HG03558 (cell line): ENCODE measurements around the gene USP48.
"Not testable (repeated sequence)": the region's sequence is repeated elsewhere in the genome, so short reads cannot be mapped to it uniquely, and the experiment has no call there.

Experiments used
- ATAC-seq: cut with Tn5 transposase; IDR thresholded peaks from one replicate; pipeline ENCODE4 v1.9.1; 2021; ENCODE audit warnings: moderate number of reproducible peaks; ENCODE audit not compliant: unreplicated experiment; ENCODE audit errors: extremely low read depth

The USP48 gene

DNA sequence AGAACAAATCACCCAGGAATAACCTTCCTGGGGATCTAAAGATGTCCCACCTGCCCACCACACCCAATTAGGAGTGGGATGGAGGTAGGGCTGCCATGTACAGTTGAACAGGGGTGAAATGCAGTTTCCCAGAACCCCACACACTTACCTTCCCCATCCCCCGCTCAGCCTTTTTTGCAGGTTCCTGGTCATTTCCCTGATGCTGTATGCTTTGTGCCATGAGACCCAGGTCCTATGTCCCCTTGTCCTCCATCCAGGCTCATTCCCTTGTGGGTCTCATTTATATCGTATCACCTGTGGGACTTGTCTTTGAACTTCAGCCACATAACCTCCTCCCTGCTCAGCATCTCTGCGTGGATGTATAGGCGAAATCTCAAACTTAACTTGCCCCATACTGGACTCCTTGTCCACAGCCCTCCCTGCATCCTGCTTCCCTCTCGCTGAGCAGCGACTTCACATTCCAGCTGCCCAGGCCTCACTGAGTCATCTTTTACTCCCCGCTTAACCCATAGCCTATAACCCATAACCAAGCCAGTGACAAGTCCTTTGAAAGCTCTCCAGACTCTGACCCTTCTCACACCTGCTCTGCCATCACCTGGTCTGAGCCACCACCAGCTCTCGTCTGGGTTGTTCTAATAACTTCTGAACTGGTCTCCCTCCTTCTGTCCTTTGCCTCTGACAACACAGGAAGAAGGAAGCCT is 33.8 kb upstream of the USP48 start:
- ATAC-seq: no peak

GRCh38 chr1:21815724-21816321 is 32.9 kb upstream of the USP48 start:
- no peak for ATAC-seq

- no peak for ATAC-seq
These were observed 32.1 kb upstream of the USP48 start for GRCh38 chr1:21814981-21815582.

DNA sequence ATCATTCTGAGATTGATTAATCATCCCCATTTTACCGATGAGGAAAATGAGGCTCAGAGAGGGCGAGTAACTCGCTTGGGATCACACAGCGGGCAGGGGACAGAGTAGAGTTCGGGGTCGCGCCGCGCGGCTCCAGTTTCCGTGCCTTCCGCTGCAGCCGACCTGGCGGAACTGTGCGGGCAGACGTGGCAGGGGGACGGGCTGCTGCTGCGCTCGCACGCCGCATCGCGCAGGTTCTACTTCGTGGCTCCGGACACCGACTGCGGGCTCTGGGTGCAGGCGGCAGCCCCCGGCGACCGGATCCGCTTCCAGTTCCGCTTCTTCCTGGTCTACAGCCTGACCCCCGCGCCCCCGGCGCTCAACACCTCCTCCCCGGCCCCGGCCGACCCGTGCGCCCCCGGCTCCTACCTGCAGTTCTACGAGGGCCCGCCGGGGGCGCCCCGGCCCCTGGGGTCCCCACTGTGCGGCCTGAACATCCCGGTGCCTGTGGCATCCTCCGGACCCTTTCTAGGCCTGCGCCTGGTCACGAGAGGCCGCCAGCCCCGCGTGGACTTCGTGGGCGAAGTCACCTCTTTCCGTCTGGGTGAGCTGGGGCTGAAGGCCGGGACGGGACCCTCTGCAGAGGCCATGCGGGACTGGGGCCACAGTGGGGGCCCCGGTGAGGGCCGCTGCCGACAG is 31.4 kb upstream of the USP48 start:
- no peak for ATAC-seq

GRCh38 chr1:21813542-21813941 is 30.6 kb upstream of the USP48 start:
- no peak for ATAC-seq

- no peak for ATAC-seq
These were observed 28.9 kb upstream of the USP48 start, which contains the start of gene LDLRAD2 for GRCh38 chr1:21811875-21812305. Gene LDLRAD2, plus strand, starts transcription at chr1:21812265. Its CDS starts 187 bp downstream, at chr1:21812452.

DNA sequence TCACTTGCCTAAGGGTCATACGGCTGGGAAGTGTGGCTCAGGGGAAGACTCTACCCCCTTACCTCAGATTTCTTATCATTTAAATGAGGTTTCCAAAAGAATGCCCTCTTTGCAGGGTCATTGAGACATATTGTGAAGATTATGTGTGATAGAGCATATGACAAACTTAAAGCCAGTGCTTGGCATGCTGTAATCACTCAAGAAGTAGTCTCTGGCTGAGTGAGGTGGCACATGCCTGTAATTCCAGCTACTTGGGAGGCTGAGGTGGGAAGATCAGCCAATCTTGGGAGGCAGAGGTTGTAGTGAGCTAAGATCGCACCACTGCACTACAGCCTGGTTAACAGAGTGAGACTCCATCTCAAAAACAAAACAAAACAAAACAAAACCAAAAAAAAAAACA is 21.6 kb upstream of the USP48 start:
- no peak for ATAC-seq

DNA sequence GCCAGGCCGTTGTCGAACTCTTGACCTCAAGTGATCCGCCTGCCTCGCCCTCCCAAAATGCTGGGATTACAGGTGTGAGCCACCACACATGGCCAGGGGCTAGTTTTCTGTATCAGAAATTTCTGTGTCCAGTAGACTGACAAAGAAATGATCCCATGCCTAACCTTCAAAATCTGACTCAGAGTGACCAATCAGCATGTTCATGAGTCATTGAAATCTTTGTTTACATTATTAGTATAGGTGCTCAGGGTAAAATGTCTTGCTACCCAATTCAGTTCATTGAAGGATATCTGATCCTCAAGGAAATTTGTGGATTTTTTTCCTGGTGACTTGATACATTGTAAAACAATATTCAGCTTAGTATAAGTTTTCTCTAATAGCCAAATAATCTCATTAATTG is 18.2 kb upstream of the USP48 start:
- ATAC-seq: no peak

DNA sequence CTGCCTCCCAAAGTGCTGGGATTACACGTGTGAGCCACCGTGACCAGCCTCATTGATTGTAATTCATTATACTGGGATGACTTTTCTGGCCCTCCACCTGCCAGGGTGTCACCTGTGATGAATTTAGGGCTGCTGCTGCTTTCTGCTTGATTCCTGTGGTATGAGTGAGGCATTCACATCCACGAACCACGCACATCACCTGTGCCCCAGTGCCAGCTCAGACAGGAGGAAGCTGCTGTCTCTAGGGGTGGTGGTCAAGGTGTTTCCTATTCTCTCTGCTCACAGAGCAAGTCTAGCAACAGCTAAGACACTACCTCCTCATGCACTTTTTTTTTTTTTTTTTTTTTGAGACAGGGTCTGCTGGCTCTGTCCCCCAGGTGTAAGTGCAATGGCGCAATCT is 16.8 kb upstream of the USP48 start:
- no peak for ATAC-seq

DNA sequence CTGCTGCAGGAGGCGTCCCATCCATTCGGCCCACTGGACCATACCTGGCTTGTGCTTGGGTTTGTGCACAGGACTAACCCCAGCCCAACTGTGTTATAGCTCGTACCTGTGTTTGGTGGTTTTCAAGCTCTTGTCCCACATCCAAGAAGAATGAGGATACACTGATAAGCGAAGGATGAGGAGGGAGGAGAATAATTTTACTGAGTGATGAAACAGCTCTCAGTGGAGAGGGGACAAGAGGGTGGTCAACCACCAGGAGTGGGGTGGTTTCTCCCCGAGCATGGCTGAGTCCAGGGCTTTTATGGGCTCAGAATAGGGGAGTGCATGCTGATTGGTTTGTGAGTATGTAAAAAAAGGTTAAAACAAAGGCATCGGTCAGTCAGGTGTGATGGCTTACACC is 12.1 kb upstream of the USP48 start:
- no peak for ATAC-seq

DNA sequence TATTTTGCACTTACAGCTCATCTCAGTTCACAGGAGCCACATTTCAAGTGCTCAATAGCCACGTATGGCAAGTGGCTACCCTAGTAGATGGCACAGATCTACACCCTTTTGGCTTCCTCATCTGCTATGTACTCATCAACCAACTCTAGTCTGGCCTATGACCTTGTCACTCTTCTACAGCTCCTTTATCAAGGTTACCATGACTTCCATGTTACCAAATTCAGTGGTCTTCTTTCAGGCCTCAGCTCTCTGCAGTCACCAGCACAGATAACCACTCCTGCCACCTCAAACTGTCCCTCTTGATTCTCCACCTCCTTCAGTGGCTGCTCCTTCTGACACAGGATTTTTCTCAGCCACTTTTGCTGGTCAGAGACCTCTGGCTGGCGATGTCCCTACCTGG is 11.7 kb upstream of the USP48 start:
- ATAC-seq: no peak

DNA sequence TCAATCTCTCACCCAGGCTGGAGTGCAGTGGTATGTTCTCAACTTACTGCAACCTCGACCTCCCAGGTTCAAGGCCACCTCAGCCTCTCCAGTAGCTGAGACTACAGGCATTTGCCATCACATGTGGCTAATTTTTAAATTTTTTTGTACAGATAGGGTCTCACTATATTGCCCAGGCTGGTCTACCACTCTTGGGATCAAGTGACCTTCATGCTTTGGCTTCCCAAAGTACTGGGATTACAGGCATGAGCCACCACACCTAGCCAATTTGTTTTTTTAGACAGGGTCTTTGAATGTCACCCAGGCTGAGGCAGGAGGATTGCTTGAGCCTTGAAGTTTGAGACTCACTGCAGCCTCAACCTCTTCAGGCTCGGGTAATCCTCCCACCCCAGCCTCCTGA is 10.2 kb upstream of the USP48 start:
- ATAC-seq: no peak

DNA sequence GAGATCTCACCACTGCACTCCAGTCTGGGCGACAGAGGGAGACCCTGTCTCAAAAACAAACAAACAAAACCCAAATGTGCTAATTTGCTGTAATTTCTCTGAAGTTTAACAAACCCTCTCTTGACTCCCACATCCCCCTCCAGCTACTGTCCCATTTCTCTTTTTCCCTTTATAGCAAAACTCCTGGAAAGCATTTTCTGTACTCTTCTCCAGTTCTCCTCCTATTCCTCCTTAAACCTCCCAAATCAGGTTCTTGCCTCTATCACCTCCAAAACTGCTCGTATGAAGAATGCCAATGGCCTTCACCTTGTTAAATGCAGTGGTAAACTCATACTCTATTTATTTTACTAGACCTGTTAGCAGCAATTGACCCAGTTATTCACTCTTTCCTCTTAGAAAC is 3.7 kb upstream of the USP48 start:
- ATAC-seq: no peak

DNA sequence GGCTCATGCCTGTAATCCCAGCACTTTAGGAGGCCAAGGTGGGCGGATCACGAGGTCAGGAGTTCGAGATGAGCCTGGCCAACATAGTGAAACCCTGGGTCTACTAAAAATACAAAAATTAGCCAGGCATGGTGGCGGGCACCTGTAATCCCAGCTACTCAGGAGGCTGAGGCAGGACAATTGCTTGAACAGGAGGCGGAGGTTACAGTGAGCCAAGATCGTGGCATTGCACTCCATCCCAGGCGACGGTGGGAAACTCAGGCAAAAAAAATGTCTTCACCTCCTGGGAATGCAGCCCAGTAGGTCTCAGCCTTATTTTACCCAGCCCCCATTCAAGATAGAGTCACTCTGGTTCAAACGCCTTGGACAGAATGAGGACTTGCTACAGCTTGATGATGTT is 2.8 kb upstream of the USP48 start:
- not testable (repeated sequence) for ATAC-seq

- ATAC-seq: no peak
These were observed 992 bp upstream of the USP48 start for GRCh38 chr1:21783679-21784603.

DNA sequence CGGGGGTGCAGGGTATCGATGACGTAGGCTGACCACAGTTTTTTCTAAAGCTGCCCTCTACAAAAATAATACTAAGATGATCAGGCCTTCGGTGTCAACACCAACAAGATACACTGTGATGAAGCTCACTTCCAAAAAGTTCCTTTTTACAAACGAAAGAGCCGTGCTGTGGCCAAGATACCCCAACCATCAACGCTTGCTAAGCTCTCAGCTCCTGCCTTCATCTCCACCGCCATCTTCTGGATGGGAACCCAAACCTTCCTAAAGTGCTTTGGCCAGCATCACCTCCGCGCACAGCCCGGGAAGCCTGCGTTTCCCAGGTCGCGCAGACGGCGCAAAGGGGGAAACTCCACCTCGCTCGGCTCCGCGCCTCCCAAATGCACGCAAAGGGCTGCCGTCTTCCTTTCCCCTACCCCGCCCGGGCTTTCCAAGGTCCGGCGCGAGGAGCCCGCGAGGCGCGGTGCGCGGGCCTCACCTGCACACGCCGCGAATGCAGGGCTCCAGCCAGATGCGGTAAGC is 541 bp downstream of the USP48 start:
- ATAC-seq: no peak

GRCh38 chr1:21781815-21782348 is 1.1 kb downstream of the USP48 start:
- ATAC-seq: no peak

GRCh38 chr1:21779613-21780521 is 3.1 kb downstream of the USP48 start:
- ATAC-seq: no peak

GRCh38 chr1:21778405-21778727 is 4.6 kb downstream of the USP48 start:
- ATAC-seq: no peak
